Right lobe of liver (tissue), 4 donors: ENCODE results near the gene TTC7B.

Source experiments
- CTCF ChIP-seq, 4 donors: fragments of 200-600 bp in 3 of 4; fragments of 450-650 bp in 1 of 4; IDR thresholded peaks; one replicate each; pipeline versions ENCODE4 v1.5.1 to v1.8.0; 2016 to 2022; ENCODE audit warnings: antibody characterized with exemption in 4 of 4, mild to moderate bottlenecking in 2 of 4
- POLR2A ChIP-seq: fragments of 450-650 bp; IDR thresholded peaks from one replicate; pipeline ENCODE4 v1.6.1; 2017; ENCODE audit warnings: antibody characterized with exemption, mild to moderate bottlenecking
- donor health status: DM: no; HTN: no; CAD: no.
- donor health status: DM: no; HTN: no; CAD: no.
- donor health status: DM: no; HTN: yes; CAD: no.

GRCh38 chr14:90615517-90616060 is 200.6 kb downstream of the TTC7B start:
- TF ChIP-seq POLR2A (no peak), CTCF (IDR thresholded peaks at IDR 0.05) (no peak)
